Measurements from ENCODE around the gene CLEC4M.

DNA sequence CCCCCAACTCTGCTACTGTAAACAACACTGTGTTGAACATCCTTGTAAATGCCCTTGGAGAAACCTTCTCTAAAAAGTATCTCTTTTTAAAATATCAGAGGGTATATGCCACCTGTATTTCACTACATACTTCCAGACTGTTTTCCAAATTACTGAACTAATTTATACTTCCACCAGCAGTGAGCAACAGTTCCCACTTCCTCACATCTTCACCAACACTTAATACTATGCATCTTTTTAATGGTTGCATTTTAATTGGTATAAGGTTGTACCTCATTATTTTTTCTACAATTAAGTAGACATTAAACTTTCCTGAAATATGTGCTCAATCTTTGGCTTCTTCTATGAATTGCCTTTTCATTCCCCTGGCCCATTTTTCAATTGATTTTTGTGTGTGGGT, 21.8 kb downstream of the CLEC4M start:
- no peak for TF ChIP-seq SP1 (IDR thresholded peaks at IDR 0.05)
- TF ChIP-seq BHLHE40 (IDR thresholded peaks at IDR 0.05; ENCODE audit: borderline replicate concordance) = no peak
